Measurements from ENCODE around the gene BMPR1A. TPM values are rescaled to one million over a fixed set of nuclear protein-coding genes. Genes with fewer than 3 reads are reported as not detected.

BMPR1A gene
- total RNA-seq, 4 donors from 2014 or later, result 26.5 to 44.9 (median 37.1) TPM

Small RNA genes within 50 kb of the gene (small RNA-seq; reads per million reads assigned to genes)
- gene RNU1-19P, result not detected

Other genes with a start within 250 kb of the BMPR1A start
- 10 to 100 TPM; 29.8 to 61.5 (median 40.1) TPM for gene WAPL, start 234.8 kb upstream of the BMPR1A start, total RNA-seq
- 1 to 10 TPM in 1 of 4 donors, not detected in 3; 1.1 TPM for gene OPN4, start 102.1 kb upstream of the BMPR1A start, total RNA-seq
- gene LDB3, start 88.1 kb upstream of the BMPR1A start, total RNA-seq, result 10 to 100 TPM in 1 of 4 donors, under 1 TPM in 3; 0.56 to 22.4 (median 0.65) TPM
- gene MMRN2, start 201.0 kb downstream of the BMPR1A start, total RNA-seq, result 100 to 1,000 TPM in 1 of 4 donors, 10 to 100 TPM in 3; 29.3 to 148 (median 78.2) TPM
- 100 to 1,000 TPM in 3 of 4 donors, 10 to 100 TPM in 1; 70.9 to 252 (median 180) TPM for gene SNCG, start 202.0 kb downstream of the BMPR1A start, total RNA-seq
- gene ADIRF, start 211.9 kb downstream of the BMPR1A start, total RNA-seq, result 100 to 1,000 TPM; 504 to 829 (median 668) TPM